Tracheal epithelial cell (primary cell): ENCODE data around the gene FAM149B1. TPM values are rescaled to one million over a fixed set of nuclear protein-coding genes. Genes with fewer than 3 reads are reported as not detected.

ENCODE experiments used
- total RNA-seq: library from RNA; depleted of rRNA; stranded (reverse); fragments of >200 nt; gene quantifications from 2 replicates; pipeline ENCODE4 v1.2.1, GENCODE V29; 2014

FAM149B1 gene
- total RNA-seq: 11.7 and 17.1 TPM in 2 replicates

DNA sequence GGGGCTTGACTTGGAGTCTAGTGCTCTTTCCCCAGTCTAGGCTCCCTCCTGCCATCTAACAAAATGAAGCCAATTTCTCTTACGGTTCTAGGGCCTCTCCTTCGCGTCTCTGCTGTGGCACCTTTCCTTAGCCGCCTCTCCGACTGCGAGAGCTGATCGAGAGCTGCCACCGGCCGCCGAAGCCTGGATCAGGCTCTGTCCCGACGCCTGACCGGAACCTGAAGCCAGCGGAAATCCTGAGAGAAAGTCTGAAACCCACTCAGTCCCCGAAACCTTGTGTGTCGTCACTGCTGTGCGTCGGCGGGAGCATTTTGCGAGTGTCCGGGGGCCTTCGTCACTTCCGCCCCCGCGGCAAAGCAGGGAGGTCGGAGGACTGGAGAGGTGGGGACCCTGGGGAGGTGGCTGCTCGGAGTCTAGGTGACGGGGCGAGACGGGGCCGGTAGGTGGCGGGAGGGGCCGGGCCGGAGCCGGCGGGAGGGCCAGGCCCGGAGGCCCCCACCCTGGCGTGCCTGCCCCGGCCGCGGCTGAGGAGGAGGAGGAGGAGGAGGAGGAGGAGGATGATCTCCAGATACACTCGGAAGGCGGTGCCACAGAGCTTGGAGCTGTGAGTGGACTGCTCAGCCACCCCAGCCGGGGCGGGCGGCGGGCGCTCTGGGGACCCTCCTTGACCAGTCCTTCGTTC lies at the start of gene FAM149B1, which contains the start of gene ECD:
TSS of gene FAM149B1 (plus strand) at position 337 of the 682 bp plus-strand sequence. CDS start at position 558, 221 bp downstream.
TSS of gene ECD (minus strand) at position 226 of the 682 bp plus-strand sequence. CDS start 4,071 bp downstream, outside the sequence.

DNA sequence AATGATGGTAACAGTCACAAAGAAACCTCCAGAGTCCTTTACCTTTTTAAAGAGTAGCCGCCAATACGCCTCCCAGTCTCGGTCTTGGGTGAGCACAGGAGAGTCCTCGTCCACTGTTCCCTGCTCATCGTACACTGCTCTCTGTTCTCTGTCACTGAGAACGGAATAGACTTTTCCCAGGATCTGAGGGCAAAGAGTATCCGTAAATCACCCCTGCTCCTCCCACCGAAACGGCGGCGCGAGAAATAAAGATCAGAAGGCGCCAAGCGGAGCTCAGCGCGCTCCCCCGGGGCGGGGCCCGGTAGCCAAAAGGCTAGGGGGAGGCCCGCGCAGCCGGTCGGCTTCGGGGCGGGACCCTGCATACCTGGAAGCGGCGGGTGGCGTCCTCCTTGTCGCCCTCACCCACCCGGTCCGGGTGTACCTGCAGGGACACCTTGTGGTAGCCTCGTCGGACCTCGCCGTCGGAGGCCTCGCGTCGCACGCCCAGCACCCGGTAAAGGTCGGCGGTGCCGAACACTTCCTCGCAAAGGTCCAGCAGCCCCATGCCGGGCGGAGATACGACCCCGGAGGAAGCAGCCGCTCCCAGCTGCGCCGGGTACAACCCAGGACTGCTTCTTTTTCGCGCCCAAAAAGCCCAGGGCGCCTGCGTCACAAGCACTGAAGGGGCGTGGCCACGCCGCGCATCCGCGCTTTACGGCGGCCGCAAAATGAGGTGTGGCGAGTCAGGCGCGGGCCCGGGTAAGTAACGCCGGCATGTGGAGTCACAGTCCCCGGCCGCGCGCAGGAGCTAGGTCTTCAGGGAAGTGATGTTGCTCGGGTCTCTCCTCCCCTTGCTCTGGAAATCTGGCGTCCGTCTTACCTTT lies 79.0 kb downstream of the FAM149B1 start, which contains the start of gene DNAJC9:
TSS of gene DNAJC9 (minus strand) at position 610 of the 863 bp plus-strand sequence. CDS start at position 544, 66 bp downstream.

DNA sequence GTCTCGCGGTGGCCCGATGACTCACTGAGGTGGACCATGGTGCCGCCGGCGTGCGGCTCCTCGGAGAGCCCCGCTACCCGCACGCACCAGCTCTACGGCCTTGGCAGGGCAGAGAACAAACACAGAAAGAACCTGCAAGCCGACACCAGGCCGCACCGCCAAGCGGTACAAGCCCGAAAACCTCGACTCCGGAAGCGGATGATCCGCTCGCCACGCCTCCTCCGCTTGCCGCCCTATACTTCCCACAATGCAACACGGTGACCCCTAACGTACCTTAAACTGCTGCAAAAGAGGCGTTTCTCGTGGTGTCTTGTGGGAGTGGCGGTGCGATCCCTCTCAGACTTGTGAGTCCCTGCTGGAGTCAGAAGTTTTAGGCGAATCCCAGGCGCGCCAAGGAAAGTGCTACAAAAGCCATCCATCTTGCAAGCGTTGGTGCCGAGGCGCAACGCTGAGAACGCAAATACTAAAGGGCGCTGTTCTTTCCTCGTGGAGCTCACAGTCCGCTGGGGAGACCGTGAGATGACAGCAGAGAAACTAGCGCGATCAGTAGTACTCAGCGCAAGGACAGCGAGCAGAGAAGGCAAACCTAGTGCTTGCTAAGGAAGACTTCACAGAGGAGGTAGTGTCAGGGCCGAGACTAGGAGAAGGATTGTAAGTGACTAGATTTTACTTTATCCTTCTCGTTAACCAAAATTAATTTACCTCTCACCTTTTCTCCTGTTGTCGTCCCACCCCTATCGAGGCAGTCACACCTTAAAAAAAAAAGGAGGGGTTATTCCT lies 84.7 kb downstream of the FAM149B1 start, which contains the start of gene MRPS16:
TSS of gene MRPS16 (minus strand) at position 200 of the 780 bp plus-strand sequence. CDS start at position 38, 162 bp downstream.

Other genes with a start within 250 kb of the FAM149B1 start
- not detected in 2 replicates for gene PLA2G12B, start 213.3 kb upstream of the FAM149B1 start, total RNA-seq
- gene P4HA1, start 71.3 kb upstream of the FAM149B1 start, total RNA-seq: 168 and 254 TPM in 2 replicates
- gene NUDT13, start 57.7 kb upstream of the FAM149B1 start, total RNA-seq: 0.72 and 1.3 TPM in 2 replicates
- gene ECD, start 111 bp upstream of the FAM149B1 start, total RNA-seq: 16.4 and 21.2 TPM in 2 replicates
- 21.7 and 30.4 TPM in 2 replicates for gene DNAJC9, start 79.1 kb downstream of the FAM149B1 start, total RNA-seq
- gene MRPS16, start 84.5 kb downstream of the FAM149B1 start, total RNA-seq: 69.4 and 85.5 TPM in 2 replicates
- gene CFAP70, start 190.7 kb downstream of the FAM149B1 start, total RNA-seq: 0.96 and 1.3 TPM in 2 replicates
- 109 and 124 TPM in 2 replicates for gene ANXA7, start 245.9 kb downstream of the FAM149B1 start, total RNA-seq